ELR (cell line): ENCODE data around the gene GLRX.
A peak's percentile ranks its signal among the peaks of the same experiment; 100 is the strongest.
"Not testable (repeated sequence)": the region's sequence is repeated elsewhere in the genome, so short reads cannot be mapped to it uniquely, and the experiment has no call there.

ENCODE experiments used
- DNase-seq: peaks from one replicate; pipeline ENCODE4 v3.0.0-alpha.2; 2015; ENCODE audit warnings: low read depth

Gene GLRX

GRCh38 chr5:95852567-95852966 lies 30.0 kb upstream of the GLRX start:
- no peak for DNase-seq

GRCh38 chr5:95851141-95851540 lies 28.6 kb upstream of the GLRX start:
- DNase-seq = not testable (repeated sequence)

GRCh38 chr5:95850391-95850894 lies 27.9 kb upstream of the GLRX start:
- no peak for DNase-seq

- DNase-seq = peak; percentile 32
Observed at GRCh38 chr5:95848701-95849100, 26.2 kb upstream of the GLRX start.

- no peak for DNase-seq
Observed at GRCh38 chr5:95847261-95847592, 24.7 kb upstream of the GLRX start.

- DNase-seq = peak; percentile 79
Observed at GRCh38 chr5:95846554-95847260, 24.2 kb upstream of the GLRX start.

GRCh38 chr5:95845391-95845790 lies 22.9 kb upstream of the GLRX start:
- no peak for DNase-seq

GRCh38 chr5:95843733-95844223 lies 21.3 kb upstream of the GLRX start:
- DNase-seq = no peak

- peak; percentile 86 for DNase-seq
Observed at GRCh38 chr5:95842854-95843544, 20.5 kb upstream of the GLRX start.

- DNase-seq = peak; percentile 78
Observed at GRCh38 chr5:95841914-95842812, 19.6 kb upstream of the GLRX start.

GRCh38 chr5:95840956-95841705 lies 18.6 kb upstream of the GLRX start:
- DNase-seq = no peak

- DNase-seq = no peak
Observed at GRCh38 chr5:95839658-95840057, 17.1 kb upstream of the GLRX start.

- DNase-seq = no peak
Observed at GRCh38 chr5:95838556-95838955, 16.0 kb upstream of the GLRX start.

GRCh38 chr5:95838001-95838520 lies 15.5 kb upstream of the GLRX start:
- DNase-seq = no peak

- DNase-seq = no peak
Observed at GRCh38 chr5:95837492-95837891, 15.0 kb upstream of the GLRX start.

GRCh38 chr5:95836971-95837370 lies 14.4 kb upstream of the GLRX start:
- not testable (repeated sequence) for DNase-seq

GRCh38 chr5:95836544-95836943 lies 14.0 kb upstream of the GLRX start:
- no peak for DNase-seq

GRCh38 chr5:95835682-95836385 lies 13.3 kb upstream of the GLRX start:
- peak; percentile 32 for DNase-seq

- no peak for DNase-seq
Observed at GRCh38 chr5:95832664-95833063, 10.1 kb upstream of the GLRX start.

GRCh38 chr5:95830226-95830625 lies 7.7 kb upstream of the GLRX start:
- DNase-seq = no peak

- no peak for DNase-seq
Observed at GRCh38 chr5:95827892-95828246, 5.3 kb upstream of the GLRX start.
